ENCODE data around the gene CSAG3. TPM values are rescaled to one million over a fixed set of nuclear protein-coding genes. Genes with fewer than 3 reads are reported as not detected.
"Not testable (repeated sequence)": the region's sequence is repeated elsewhere in the genome, so short reads cannot be mapped to it uniquely, and the experiment has no call there.

Gene CSAG3
- total and polyA plus RNA-seq, 7 donors: not detected

DNA sequence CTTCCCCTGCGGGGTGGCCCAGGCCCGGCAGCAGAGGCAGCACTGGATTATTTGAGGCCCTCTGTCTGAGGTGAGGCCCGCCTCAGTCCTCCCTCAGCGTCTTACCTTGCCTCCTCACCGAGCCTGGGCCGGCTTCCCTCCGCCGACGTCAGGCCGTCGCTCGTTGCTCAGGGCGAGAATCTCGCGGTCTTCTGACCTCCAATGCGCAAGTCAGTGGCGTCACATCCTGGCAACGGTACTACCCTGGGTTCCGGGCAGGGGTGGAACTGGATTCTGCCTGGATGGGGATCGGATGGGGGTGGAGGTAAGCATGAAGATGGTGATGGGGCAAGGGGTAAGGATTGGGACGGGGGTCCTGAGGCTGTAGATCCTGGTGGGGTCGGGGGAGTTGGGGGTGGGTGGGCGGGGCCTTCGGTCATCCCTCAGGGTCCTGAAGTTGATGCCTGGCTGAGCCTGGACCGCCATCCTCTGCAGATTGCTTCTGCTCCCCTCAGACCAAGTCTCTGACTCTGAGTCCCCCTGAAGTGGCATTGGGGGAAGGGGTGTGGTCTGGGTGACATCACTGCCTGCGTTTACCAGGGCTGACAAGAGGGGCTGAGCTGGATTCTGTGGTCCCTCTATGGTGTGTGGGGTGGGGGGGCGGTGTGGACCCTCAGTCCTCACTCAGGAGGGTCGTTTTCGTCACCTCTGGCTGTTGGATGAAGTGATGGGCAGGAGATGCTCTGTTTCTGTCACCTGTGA, 10.7 kb downstream of the CSAG3 start, which contains the start of gene MAGEA6:
TSS of gene MAGEA6 (minus strand) at position 141 of the 741 bp plus-strand sequence. CDS start 2,039 bp downstream, outside the sequence.
- H3K27me3 ChIP-seq; H3K36me3 ChIP-seq; H3K4me1 ChIP-seq; DNase-seq; H3K27ac ChIP-seq; H3K4me3 ChIP-seq; intact Hi-C loops (cut with DNase I); H3K9me3 ChIP-seq: not testable (repeated sequence)
- 68 to 69% methylated on average over 2 to 3 of the region's 29 CpGs for WGBS, 2 donors

DNA sequence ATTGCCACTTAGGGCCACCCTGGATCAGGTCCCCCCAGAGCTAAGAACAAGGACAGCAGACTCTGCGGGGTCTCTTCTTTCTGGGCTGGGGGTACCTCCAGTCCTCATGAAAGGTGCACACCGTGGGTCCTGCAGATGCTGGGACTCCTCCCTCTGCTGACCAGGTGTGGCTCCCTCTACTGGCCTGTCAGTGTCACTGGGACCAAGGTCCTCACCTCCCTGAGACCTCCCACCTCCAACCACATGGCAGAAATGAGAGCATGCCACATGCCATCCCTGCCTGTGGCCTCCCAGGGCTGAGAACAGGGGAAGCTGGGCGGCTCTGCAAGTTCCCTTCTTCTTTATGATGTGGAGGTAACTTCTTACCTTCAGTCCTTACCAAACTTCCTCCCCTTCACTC, 28.0 kb downstream of the CSAG3 start:
- H3K27me3 ChIP-seq; H3K4me1 ChIP-seq; intact Hi-C loops (cut with DNase I); H3K9me3 ChIP-seq; H3K36me3 ChIP-seq; DNase-seq; H3K27ac ChIP-seq; H3K4me3 ChIP-seq: not testable (repeated sequence)
- WGBS, 2 donors: no CpG with 5 or more reads among the region's 3 CpGs

DNA sequence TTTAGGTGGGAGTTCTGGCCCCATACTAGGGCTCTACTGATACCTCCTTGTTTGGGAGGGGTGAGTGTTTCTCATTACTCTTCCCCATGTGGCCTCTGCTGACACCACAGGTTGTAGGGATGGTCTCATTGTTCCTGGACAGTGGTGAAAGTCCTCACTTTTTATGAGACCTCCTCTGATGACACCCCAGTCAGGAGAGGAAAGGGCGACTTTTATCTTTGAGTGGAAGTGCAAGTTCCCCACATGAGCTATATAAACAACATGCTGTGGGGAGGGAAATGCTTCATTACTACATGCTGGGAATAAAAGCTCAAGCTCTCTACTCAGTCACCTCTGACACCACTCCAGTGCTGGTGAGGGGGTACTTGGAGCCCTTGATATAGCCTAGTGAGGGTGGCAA, 39.9 kb downstream of the CSAG3 start:
- no peak for TF ChIP-seq POLR2AphosphoS5 (IDR thresholded peaks at IDR 0.05)
- TF ChIP-seq POLR2A (IDR thresholded peaks at IDR 0.05): no peak
- TF ChIP-seq EP300 (IDR thresholded peaks at IDR 0.05): no peak
- TF ChIP-seq, protein P1, sequence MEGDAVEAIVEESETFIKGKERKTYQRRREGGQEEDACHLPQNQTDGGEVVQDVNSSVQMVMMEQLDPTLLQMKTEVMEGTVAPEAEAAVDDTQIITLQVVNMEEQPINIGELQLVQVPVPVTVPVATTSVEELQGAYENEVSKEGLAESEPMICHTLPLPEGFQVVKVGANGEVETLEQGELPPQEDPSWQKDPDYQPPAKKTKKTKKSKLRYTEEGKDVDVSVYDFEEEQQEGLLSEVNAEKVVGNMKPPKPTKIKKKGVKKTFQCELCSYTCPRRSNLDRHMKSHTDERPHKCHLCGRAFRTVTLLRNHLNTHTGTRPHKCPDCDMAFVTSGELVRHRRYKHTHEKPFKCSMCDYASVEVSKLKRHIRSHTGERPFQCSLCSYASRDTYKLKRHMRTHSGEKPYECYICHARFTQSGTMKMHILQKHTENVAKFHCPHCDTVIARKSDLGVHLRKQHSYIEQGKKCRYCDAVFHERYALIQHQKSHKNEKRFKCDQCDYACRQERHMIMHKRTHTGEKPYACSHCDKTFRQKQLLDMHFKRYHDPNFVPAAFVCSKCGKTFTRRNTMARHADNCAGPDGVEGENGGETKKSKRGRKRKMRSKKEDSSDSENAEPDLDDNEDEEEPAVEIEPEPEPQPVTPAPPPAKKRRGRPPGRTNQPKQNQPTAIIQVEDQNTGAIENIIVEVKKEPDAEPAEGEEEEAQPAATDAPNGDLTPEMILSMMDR (IDR thresholded peaks at IDR 0.05): no peak
- Histone ChIP-seq H3K36me3 (no peaks in the 10 kb centered on the region), H3K4me1 (no peaks in the 10 kb centered on the region), H3K27me3 (no peaks in the 10 kb centered on the region), H3K27ac (no peak overlapping the region), H3K4me3 (no peak overlapping the region), H3K9me3 (no peaks in the 10 kb centered on the region)
- intact Hi-C loops (cut with DNase I): no loop called here
- 24 to 75% methylated on average over 1 of the region's 1 CpG for WGBS, 2 donors
- DNase-seq: no peak

DNA sequence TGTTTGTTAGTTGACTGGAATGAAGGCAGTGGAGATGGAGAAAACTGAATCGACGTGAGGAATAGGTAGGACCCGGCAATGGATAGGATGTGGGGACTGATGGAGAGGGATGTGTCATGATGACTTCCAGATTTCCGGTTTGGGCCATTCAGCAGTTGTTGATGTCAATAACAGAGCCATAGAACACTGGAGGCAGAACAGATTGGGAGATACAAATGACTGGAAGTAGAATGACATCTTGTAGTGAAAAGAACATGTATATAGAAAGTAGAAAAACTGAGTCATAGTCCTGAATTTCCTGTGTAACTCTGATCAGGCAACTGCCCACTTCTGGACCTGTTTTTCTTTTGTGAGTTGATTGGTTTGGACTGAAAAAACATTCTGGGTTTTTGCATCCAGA, 47.0 kb downstream of the CSAG3 start:
- no peaks in the 10 kb centered on the region for H3K27me3 ChIP-seq
- no peak for DNase-seq
- H3K36me3 ChIP-seq: no peaks in the 10 kb centered on the region
- no peaks in the 10 kb centered on the region for H3K4me1 ChIP-seq
- intact Hi-C loops (cut with DNase I): no loop called here
- 83 to 89% methylated on average over 4 of the region's 4 CpGs for WGBS, 2 donors
- H3K9me3 ChIP-seq: no peaks in the 10 kb centered on the region
- H3K27ac ChIP-seq: no peak overlapping the region
- no peak overlapping the region for H3K4me3 ChIP-seq
- TF ChIP-seq EP300 (IDR thresholded peaks at IDR 0.05) (no peak), POLR2AphosphoS5 (IDR thresholded peaks at IDR 0.05) (no peak), POLR2A (IDR thresholded peaks at IDR 0.05) (no peak)
- TF ChIP-seq, protein P1 (IDR thresholded peaks at IDR 0.05): no peak

Other genes starting within 250 kb of the CSAG3 start
- under 1 TPM in 1 of 4 donors, not detected in 3; under 0.01 TPM for gene GABRQ, start 121.3 kb upstream of the CSAG3 start, total RNA-seq
- gene GABRQ, start 121.3 kb upstream of the CSAG3 start, polyA plus RNA-seq: under 1 TPM in 1 of 3 donors, not detected in 2; 0.06 TPM
- not detected for gene MAGEA3, start 60.4 kb upstream of the CSAG3 start, total RNA-seq
- not detected for gene MAGEA3, start 60.4 kb upstream of the CSAG3 start, polyA plus RNA-seq
- not detected for gene CSAG2, start 49.9 kb upstream of the CSAG3 start, total RNA-seq
- not detected for gene CSAG2, start 49.9 kb upstream of the CSAG3 start, polyA plus RNA-seq
- gene MAGEA2B, start 44.6 kb upstream of the CSAG3 start, total RNA-seq: not detected
- gene MAGEA2B, start 44.6 kb upstream of the CSAG3 start, polyA plus RNA-seq: not detected
- gene CSAG1, start 25.5 kb upstream of the CSAG3 start, total RNA-seq: not detected
- gene CSAG1, start 25.5 kb upstream of the CSAG3 start, polyA plus RNA-seq: not detected
- gene MAGEA12, start 25.5 kb upstream of the CSAG3 start, total RNA-seq: not detected
- not detected for gene MAGEA12, start 25.5 kb upstream of the CSAG3 start, polyA plus RNA-seq
- gene MAGEA2, start 5.4 kb upstream of the CSAG3 start, total RNA-seq: not detected
- not detected for gene MAGEA2, start 5.4 kb upstream of the CSAG3 start, polyA plus RNA-seq
- gene MAGEA6, start 10.5 kb downstream of the CSAG3 start, total RNA-seq: not detected
- not detected for gene MAGEA6, start 10.5 kb downstream of the CSAG3 start, polyA plus RNA-seq
- gene CETN2, start 71.5 kb downstream of the CSAG3 start, total RNA-seq: 10 to 100 TPM; 44.3 to 56.4 (median 48.4) TPM
- 10 to 100 TPM; 22.7 to 32.4 (median 26.2) TPM for gene CETN2, start 71.5 kb downstream of the CSAG3 start, polyA plus RNA-seq
- 1 to 10 TPM; 6.1 to 9.9 (median 8.4) TPM for gene NSDHL, start 71.8 kb downstream of the CSAG3 start, total RNA-seq
- 10 to 100 TPM; 11.8 to 32.5 (median 14.4) TPM for gene NSDHL, start 71.8 kb downstream of the CSAG3 start, polyA plus RNA-seq
- gene ZNF185, start 138.8 kb downstream of the CSAG3 start, total RNA-seq: 1 to 10 TPM in 3 of 4 donors, under 1 TPM in 1; 0.55 to 3.8 (median 2.6) TPM
- 1 to 10 TPM; 1.8 to 4.2 (median 2.3) TPM for gene ZNF185, start 138.8 kb downstream of the CSAG3 start, polyA plus RNA-seq
- gene PNMA5, start 234.9 kb downstream of the CSAG3 start, total RNA-seq: not detected
- under 1 TPM in 1 of 3 donors, not detected in 2; 0.03 TPM for gene PNMA5, start 234.9 kb downstream of the CSAG3 start, polyA plus RNA-seq

Data from sigmoid colon (tissue), 7 donors.